MM.1S (cell line): ENCODE measurements around the gene PPP1R1C.

Experiments
- DNase-seq: peaks from one replicate; pipeline ENCODE4 v3.0.0-alpha.2; 2015
- H2AFZ ChIP-seq: fragments of 300-600 bp; sonication (generic); 2 replicates; pipeline ENCODE4 v1.6.0; 2016; ENCODE audit warnings: antibody characterized with exemption, low read length
- H3F3A ChIP-seq: fragments of 300-600 bp; sonication (generic); 2 replicates; pipeline ENCODE4 v1.6.1; 2016; ENCODE audit warnings: mild to moderate bottlenecking, antibody characterized with exemption, low read length, moderate library complexity, mixed read lengths; ENCODE audit not compliant: insufficient read depth
- H3K27ac ChIP-seq: fragments of 300-600 bp; sonication (generic); 2 replicates; pipeline ENCODE4 v1.5.1; 2016; ENCODE audit warnings: mild to moderate bottlenecking, low read length
- H3K27me3 ChIP-seq: fragments of 300-600 bp; sonication (generic); replicated peaks from 2 replicates; pipeline ENCODE4 v1.6.0; 2016; ENCODE audit warnings: low read length; ENCODE audit not compliant: insufficient read depth
- H3K36me3 ChIP-seq: fragments of 300-600 bp; sonication (generic); replicated peaks from 2 replicates; pipeline ENCODE4 v1.6.1; 2016; ENCODE audit warnings: mild to moderate bottlenecking, low read length, mixed read lengths; ENCODE audit not compliant: insufficient read depth
- H3K4me1 ChIP-seq: fragments of 300-600 bp; sonication (generic); 2 replicates; pipeline ENCODE4 v1.6.1; 2016; ENCODE audit warnings: low read length, mixed read lengths
- H3K4me2 ChIP-seq: fragments of 300-600 bp; sonication (generic); 2 replicates; pipeline ENCODE4 v1.6.0; 2016; ENCODE audit warnings: low read depth, low read length
- H3K4me3 ChIP-seq: fragments of 300-600 bp; sonication (generic); 2 replicates; pipeline ENCODE4 v1.5.1; 2016; ENCODE audit warnings: low read length, mixed read lengths
- H3K79me2 ChIP-seq: fragments of 300-600 bp; sonication (generic); 2 replicates; pipeline ENCODE4 v1.6.1; 2016; ENCODE audit warnings: mixed run types, low read length, mixed read lengths
- H3K9ac ChIP-seq: fragments of 300-600 bp; sonication (generic); 2 replicates; pipeline ENCODE4 v1.6.1; 2016; ENCODE audit warnings: low read length, mixed read lengths
- H3K9me2 ChIP-seq: fragments of 300-600 bp; sonication (generic); replicated peaks from 2 replicates; pipeline ENCODE4 v1.6.1; 2016; ENCODE audit warnings: mild to moderate bottlenecking, low read length, mixed read lengths; ENCODE audit not compliant: insufficient read depth
- H3K9me3 ChIP-seq: fragments of 300-600 bp; sonication (generic); replicated peaks from 2 replicates; pipeline ENCODE4 v1.6.1; 2016; ENCODE audit warnings: mild to moderate bottlenecking, low read length, mixed read lengths; ENCODE audit not compliant: insufficient read depth
- H4K20me1 ChIP-seq: fragments of 300-600 bp; sonication (generic); 2 replicates; pipeline ENCODE4 v1.6.1; 2016; ENCODE audit warnings: mild to moderate bottlenecking, low read length, moderate library complexity, mixed read lengths; ENCODE audit not compliant: insufficient read depth
- CTCF ChIP-seq: fragments of 300-600 bp; sonication (generic); IDR thresholded peaks from 2 replicates; pipeline ENCODE4 v1.5.1; 2016; ENCODE audit warnings: antibody characterized with exemption, low read length, mixed read lengths
- EZH2 ChIP-seq: fragments of 300-600 bp; sonication (generic); optimal IDR thresholded peaks from 2 replicates; pipeline ENCODE3; 2017; ENCODE audit warnings: low read depth, mild to moderate bottlenecking, antibody characterized with exemption, low read length, mixed read lengths
- EZH2phosphoT487 ChIP-seq: fragments of 300-600 bp; sonication (generic); IDR thresholded peaks from 2 replicates; pipeline ENCODE4 v1.6.1; 2018; ENCODE audit warnings: antibody characterized with exemption, low read length

Gene PPP1R1C

DNA sequence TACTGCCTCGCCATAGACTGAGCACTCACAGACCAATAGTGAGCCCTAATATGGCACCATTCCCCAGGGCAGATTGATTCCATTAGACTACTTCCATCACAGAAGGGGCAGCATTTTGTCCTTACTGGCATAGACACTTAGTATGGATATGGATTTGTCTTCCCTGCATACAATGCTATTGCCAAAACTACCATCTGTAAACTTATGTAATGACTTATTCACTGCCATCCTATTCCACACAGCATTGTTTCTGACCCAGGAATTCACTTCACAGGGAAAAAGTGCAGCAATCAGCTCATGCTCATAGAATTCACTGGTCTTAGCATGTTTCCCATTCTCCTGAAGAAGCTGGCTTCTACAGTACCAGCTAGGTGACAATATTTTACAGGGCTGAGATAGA is 179.0 kb downstream of the PPP1R1C start:
- no peaks in the 10 kb centered on the region for H3K9me2 ChIP-seq
- H3K4me1 ChIP-seq = peaks cover 27% of the 10 kb centered on the region
- no peak overlapping the region for H3K27ac ChIP-seq
- TF ChIP-seq CTCF = no peak
- TF ChIP-seq EZH2 = no peak
- no peak for TF ChIP-seq EZH2phosphoT487
- H3K9ac ChIP-seq = no peak overlapping the region
- no peak overlapping the region for H3K4me2 ChIP-seq
- no peaks in the 10 kb centered on the region for H3K9me3 ChIP-seq
- no peaks in the 10 kb centered on the region for H3K36me3 ChIP-seq
- DNase-seq = no peak
- H3K4me3 ChIP-seq = no peak overlapping the region
- H3F3A ChIP-seq = peaks cover 12% of the 10 kb centered on the region
- H3K79me2 ChIP-seq = no peaks in the 10 kb centered on the region
- no peaks in the 10 kb centered on the region for H4K20me1 ChIP-seq
- no peak overlapping the region for H2AFZ ChIP-seq
- no peaks in the 10 kb centered on the region for H3K27me3 ChIP-seq

DNA sequence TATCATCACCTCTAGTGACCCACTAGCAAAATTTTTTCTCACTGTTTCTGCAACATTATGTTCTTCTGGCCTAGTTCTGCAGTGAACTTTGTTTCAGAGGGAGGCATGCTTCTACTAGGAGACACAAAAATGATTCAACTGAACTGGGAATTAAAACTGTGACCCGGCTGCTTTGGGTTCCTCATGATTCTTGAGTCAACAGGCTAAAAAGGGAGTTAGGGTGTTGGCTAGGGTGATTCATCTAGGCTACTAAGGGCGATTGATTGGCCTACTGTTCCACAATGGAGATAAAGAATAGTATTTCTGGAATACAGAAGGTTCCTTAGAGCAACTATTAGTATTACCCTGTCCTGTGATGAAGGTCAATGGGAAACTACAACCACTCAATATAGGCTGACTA is 179.5 kb downstream of the PPP1R1C start:
- H3K4me2 ChIP-seq = no peak overlapping the region
- no peak for DNase-seq
- no peaks in the 10 kb centered on the region for H4K20me1 ChIP-seq
- no peaks in the 10 kb centered on the region for H3K27me3 ChIP-seq
- H3K4me3 ChIP-seq = no peak overlapping the region
- H3K79me2 ChIP-seq = no peaks in the 10 kb centered on the region
- no peak overlapping the region for H3K9ac ChIP-seq
- H3K27ac ChIP-seq = no peak overlapping the region
- TF ChIP-seq EZH2phosphoT487 = no peak
- TF ChIP-seq CTCF = no peak
- no peak for TF ChIP-seq EZH2
- no peaks in the 10 kb centered on the region for H3K9me2 ChIP-seq
- peaks cover 12% of the 10 kb centered on the region for H3F3A ChIP-seq
- H3K9me3 ChIP-seq = no peaks in the 10 kb centered on the region
- no peaks in the 10 kb centered on the region for H3K36me3 ChIP-seq
- peaks cover 32% of the 10 kb centered on the region for H3K4me1 ChIP-seq
- no peak overlapping the region for H2AFZ ChIP-seq

DNA sequence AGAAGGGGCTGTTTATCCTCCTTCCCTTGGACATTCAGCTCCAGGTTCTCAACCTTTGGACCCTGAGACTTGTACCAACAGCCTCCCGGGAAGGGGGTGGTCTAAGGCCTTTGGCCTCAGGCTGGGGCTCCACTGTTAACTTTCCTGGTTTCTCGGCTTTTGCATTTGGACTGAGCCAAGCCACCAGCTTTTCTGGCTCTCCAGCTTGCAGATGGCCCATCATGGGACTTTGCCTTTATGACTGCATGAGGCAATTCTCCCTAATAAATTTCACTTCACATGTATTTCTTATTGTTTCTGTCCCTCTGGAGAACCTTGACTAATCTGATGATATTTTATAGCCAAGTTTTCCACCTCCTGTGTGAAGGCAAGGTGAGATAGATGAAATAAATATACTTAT is 180.8 kb downstream of the PPP1R1C start:
- no peak overlapping the region for H2AFZ ChIP-seq
- H3K4me3 ChIP-seq = no peak overlapping the region
- H3K9me3 ChIP-seq = no peaks in the 10 kb centered on the region
- H4K20me1 ChIP-seq = no peaks in the 10 kb centered on the region
- no peaks in the 10 kb centered on the region for H3K27me3 ChIP-seq
- H3K9me2 ChIP-seq = no peaks in the 10 kb centered on the region
- TF ChIP-seq EZH2 (no peak), CTCF (no peak), EZH2phosphoT487 (no peak)
- no peak overlapping the region for H3K9ac ChIP-seq
- H3K27ac ChIP-seq = no peak overlapping the region
- no peaks in the 10 kb centered on the region for H3K79me2 ChIP-seq
- peaks cover 33% of the 10 kb centered on the region for H3K4me1 ChIP-seq
- peaks cover 12% of the 10 kb centered on the region for H3F3A ChIP-seq
- no peak for DNase-seq
- no peaks in the 10 kb centered on the region for H3K36me3 ChIP-seq
- H3K4me2 ChIP-seq = no peak overlapping the region
